Measurements from ENCODE around the gene ZNF432. TPM values are rescaled to one million over a fixed set of nuclear protein-coding genes. Genes with fewer than 3 reads are reported as not detected.

The ZNF432 gene
- total RNA-seq = 10 to 100 TPM in 3 of 4 donors, 1 to 10 TPM in 1; 9.5 to 15.6 (median 13.1) TPM

DNA sequence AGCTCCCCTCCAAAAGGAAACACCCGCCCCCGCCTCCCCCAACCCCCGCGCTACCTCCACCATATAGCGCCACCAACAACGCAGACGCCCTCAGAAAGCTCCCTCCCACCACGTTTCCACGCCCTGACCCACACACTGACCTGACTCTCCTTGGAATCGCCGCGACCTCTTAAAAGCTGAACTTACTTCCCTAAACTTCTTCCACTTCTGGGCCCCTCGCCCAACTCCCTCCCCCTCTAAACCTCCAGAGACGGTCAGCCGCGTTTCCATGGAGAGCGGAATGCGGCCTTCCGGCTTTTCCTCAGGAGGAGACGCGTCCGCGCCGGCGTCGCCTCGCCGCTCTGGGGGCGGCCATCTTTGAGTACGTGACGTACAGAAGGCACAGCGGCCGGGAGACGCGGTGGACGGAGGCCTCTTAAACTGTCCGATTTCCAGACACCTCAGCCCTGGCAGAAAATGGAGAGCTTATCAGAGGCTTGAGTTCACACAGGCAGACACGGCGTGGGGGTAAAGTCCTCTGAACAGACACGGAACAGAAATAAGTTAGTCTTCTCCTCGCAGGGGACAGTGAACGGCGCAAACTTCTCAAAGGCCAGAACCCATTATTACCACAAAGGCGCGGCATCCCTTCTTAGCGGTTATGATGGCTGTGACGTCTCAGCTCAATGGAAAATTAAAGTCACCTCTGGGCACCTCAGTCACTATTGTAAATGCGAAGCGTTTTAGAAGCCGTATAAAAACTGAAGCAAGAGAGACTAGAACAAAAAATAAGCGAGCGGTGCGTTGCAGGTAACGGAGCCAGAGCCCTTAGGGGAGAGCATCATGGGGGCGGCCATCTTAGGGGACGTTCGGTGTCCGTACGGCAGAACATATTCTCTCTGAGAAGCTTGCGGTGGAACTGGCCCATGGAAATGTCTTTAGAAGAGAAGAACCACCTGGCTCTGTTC lies at the start of gene ZNF432:
ZNF432 (minus strand) TSS at position 284 of the 947 bp plus-strand sequence. CDS start 1,970 bp downstream, outside the sequence.
- TF ChIP-seq, protein P1, sequence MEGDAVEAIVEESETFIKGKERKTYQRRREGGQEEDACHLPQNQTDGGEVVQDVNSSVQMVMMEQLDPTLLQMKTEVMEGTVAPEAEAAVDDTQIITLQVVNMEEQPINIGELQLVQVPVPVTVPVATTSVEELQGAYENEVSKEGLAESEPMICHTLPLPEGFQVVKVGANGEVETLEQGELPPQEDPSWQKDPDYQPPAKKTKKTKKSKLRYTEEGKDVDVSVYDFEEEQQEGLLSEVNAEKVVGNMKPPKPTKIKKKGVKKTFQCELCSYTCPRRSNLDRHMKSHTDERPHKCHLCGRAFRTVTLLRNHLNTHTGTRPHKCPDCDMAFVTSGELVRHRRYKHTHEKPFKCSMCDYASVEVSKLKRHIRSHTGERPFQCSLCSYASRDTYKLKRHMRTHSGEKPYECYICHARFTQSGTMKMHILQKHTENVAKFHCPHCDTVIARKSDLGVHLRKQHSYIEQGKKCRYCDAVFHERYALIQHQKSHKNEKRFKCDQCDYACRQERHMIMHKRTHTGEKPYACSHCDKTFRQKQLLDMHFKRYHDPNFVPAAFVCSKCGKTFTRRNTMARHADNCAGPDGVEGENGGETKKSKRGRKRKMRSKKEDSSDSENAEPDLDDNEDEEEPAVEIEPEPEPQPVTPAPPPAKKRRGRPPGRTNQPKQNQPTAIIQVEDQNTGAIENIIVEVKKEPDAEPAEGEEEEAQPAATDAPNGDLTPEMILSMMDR (IDR thresholded peaks at IDR 0.05; ENCODE audit: low read depth) = no peak

- TF ChIP-seq, protein P1 (IDR thresholded peaks at IDR 0.05; ENCODE audit: low read depth) = no peak
Observed at GRCh38 chr19:52095172-52096014, 46.8 kb upstream of the ZNF432 start, which contains the start of gene ZNF841. ZNF841 (minus strand) TSS chr19:52095765; CDS start chr19:52084801, 10,964 bp downstream.

- TF ChIP-seq, protein P1 (IDR thresholded peaks at IDR 0.05; ENCODE audit: low read depth) = no peak
Observed at GRCh38 chr19:52094526-52095130, 46.0 kb upstream of the ZNF432 start.

- TF ChIP-seq, protein P1 (IDR thresholded peaks at IDR 0.05; ENCODE audit: low read depth) = no peak
Observed at GRCh38 chr19:52086481-52086880, 37.8 kb upstream of the ZNF432 start.

GRCh38 chr19:52070496-52070895 lies 21.9 kb upstream of the ZNF432 start:
- TF ChIP-seq, protein P1 (IDR thresholded peaks at IDR 0.05; ENCODE audit: low read depth) = no peak

GRCh38 chr19:52069653-52070052 lies 21.0 kb upstream of the ZNF432 start:
- TF ChIP-seq, protein P1 (IDR thresholded peaks at IDR 0.05; ENCODE audit: low read depth) = no peak
